IPS DF 6.9 (cell line): ENCODE data around the gene PRKAR1A.

ENCODE experiments used
- DNase-seq: peaks from one replicate; pipeline ENCODE4 v3.0.0-alpha.2; 2013; ENCODE audit warnings: low read depth, low spot score
- H3K27ac ChIP-seq: one replicate; pipeline ENCODE4 v1.5.1; 2013; ENCODE audit warnings: low read length, control low read depth
- H3K27me3 ChIP-seq: 2 replicates; pipeline ENCODE4 v1.6.1; 2013; ENCODE audit warnings: mild to moderate bottlenecking, low read length; ENCODE audit not compliant: control insufficient read depth, insufficient read depth
- H3K36me3 ChIP-seq: 2 replicates; pipeline ENCODE4 v1.6.1; 2013; ENCODE audit warnings: low read length; ENCODE audit not compliant: control insufficient read depth, insufficient read depth
- H3K4me1 ChIP-seq: 2 replicates; pipeline ENCODE4 v1.6.1; 2013; ENCODE audit warnings: low read length; ENCODE audit not compliant: control insufficient read depth, insufficient read depth
- H3K4me3 ChIP-seq: 2 replicates; pipeline ENCODE4 v1.5.1; 2013; ENCODE audit warnings: mild to moderate bottlenecking, low read length
- H3K9me3 ChIP-seq: 2 replicates; pipeline ENCODE4 v1.6.1; 2013; ENCODE audit warnings: low read length, inconsistent platforms; ENCODE audit not compliant: control insufficient read depth, insufficient read depth
- WGBS: extraction: QIAGEN DNeasy Blood & Tissue Kit; methylation state at CpG from one replicate; pipeline ENCODE4 v1.1.7; 2013; ENCODE audit warnings: mixed read lengths, missing lambda C conversion rate; ENCODE audit not compliant: insufficient read length, insufficient coverage; 5-methylcytosine and 5-hydroxymethylcytosine counted together

The PRKAR1A gene

GRCh38 chr17:68567035-68567434 lies 54.8 kb downstream of the PRKAR1A start:
- no peak overlapping the region for H3K4me3 ChIP-seq
- WGBS, result no CpG with 5 or more reads among the region's 3 CpGs
- DNase-seq, result no peak

GRCh38 chr17:68567581-68567980 lies 55.4 kb downstream of the PRKAR1A start:
- no peak overlapping the region for H3K27ac ChIP-seq
- DNase-seq, result no peak
- H3K4me1 ChIP-seq, result no peaks in the 10 kb centered on the region
- H3K9me3 ChIP-seq, result no peaks in the 10 kb centered on the region
- no CpG with 5 or more reads among the region's 8 CpGs for WGBS
- H3K4me3 ChIP-seq, result no peak overlapping the region
- H3K36me3 ChIP-seq, result no peaks in the 10 kb centered on the region
- H3K27me3 ChIP-seq, result no peaks in the 10 kb centered on the region

More at GRCh38 chr17:68567035-68567434, 54.8 kb downstream of the PRKAR1A start:
- no peaks in the 10 kb centered on the region for H3K4me1 ChIP-seq
- H3K36me3 ChIP-seq, result no peaks in the 10 kb centered on the region
- no peak overlapping the region for H3K27ac ChIP-seq
- H3K9me3 ChIP-seq, result no peaks in the 10 kb centered on the region
- no peaks in the 10 kb centered on the region for H3K27me3 ChIP-seq

- Histone ChIP-seq H3K36me3 (no peaks in the 10 kb centered on the region), H3K9me3 (no peaks in the 10 kb centered on the region), H3K4me3 (no peak overlapping the region), H3K27ac (no peak overlapping the region), H3K4me1 (no peaks in the 10 kb centered on the region), H3K27me3 (no peaks in the 10 kb centered on the region)
- DNase-seq, result no peak
- no CpG with 5 or more reads among the region's 2 CpGs for WGBS
Measured at GRCh38 chr17:68568581-68568980, 56.4 kb downstream of the PRKAR1A start.

- DNase-seq, result no peak
- no peaks in the 10 kb centered on the region for H3K27me3 ChIP-seq
- no peaks in the 10 kb centered on the region for H3K36me3 ChIP-seq
- no peak overlapping the region for H3K4me3 ChIP-seq
- no peaks in the 10 kb centered on the region for H3K9me3 ChIP-seq
- H3K4me1 ChIP-seq, result no peaks in the 10 kb centered on the region
- H3K27ac ChIP-seq, result no peak overlapping the region
Measured at GRCh38 chr17:68569346-68569745, 57.1 kb downstream of the PRKAR1A start.

GRCh38 chr17:68570526-68570925 lies 58.3 kb downstream of the PRKAR1A start:
- no CpG with 5 or more reads among the region's 1 CpG for WGBS
- Histone ChIP-seq H3K27ac (no peak overlapping the region), H3K4me3 (no peak overlapping the region), H3K9me3 (no peaks in the 10 kb centered on the region), H3K36me3 (no peaks in the 10 kb centered on the region), H3K27me3 (no peaks in the 10 kb centered on the region), H3K4me1 (no peaks in the 10 kb centered on the region)
- DNase-seq, result no peak

- Histone ChIP-seq H3K4me3 (no peak overlapping the region), H3K9me3 (no peaks in the 10 kb centered on the region), H3K27ac (no peak overlapping the region), H3K36me3 (no peaks in the 10 kb centered on the region), H3K27me3 (no peaks in the 10 kb centered on the region), H3K4me1 (no peaks in the 10 kb centered on the region)
- DNase-seq, result no peak
- no CpG with 5 or more reads among the region's 6 CpGs for WGBS
Measured at GRCh38 chr17:68572138-68572842, 60.1 kb downstream of the PRKAR1A start.

GRCh38 chr17:68573338-68573737 lies 61.1 kb downstream of the PRKAR1A start:
- no peaks in the 10 kb centered on the region for H3K9me3 ChIP-seq
- DNase-seq, result no peak
- no peaks in the 10 kb centered on the region for H3K36me3 ChIP-seq
- no peaks in the 10 kb centered on the region for H3K4me1 ChIP-seq
- no peak overlapping the region for H3K27ac ChIP-seq
- H3K27me3 ChIP-seq, result no peaks in the 10 kb centered on the region
- H3K4me3 ChIP-seq, result no peak overlapping the region
- WGBS, result no CpG with 5 or more reads among the region's 1 CpG

GRCh38 chr17:68576137-68576536 lies 63.9 kb downstream of the PRKAR1A start:
- no peak for DNase-seq
- Histone ChIP-seq H3K27ac (no peak overlapping the region), H3K36me3 (no peaks in the 10 kb centered on the region), H3K4me3 (no peak overlapping the region), H3K9me3 (no peaks in the 10 kb centered on the region), H3K4me1 (peaks cover 2% of the 10 kb centered on the region; the same call in 1 of the 2 replicates), H3K27me3 (no peaks in the 10 kb centered on the region)
- WGBS, result no CpG with 5 or more reads among the region's 2 CpGs

- peaks cover 2% of the 10 kb centered on the region; the same call in 1 of the 2 replicates for H3K4me1 ChIP-seq
- no peak for DNase-seq
- no CpG with 5 or more reads among the region's 8 CpGs for WGBS
- H3K9me3 ChIP-seq, result no peaks in the 10 kb centered on the region
- H3K27me3 ChIP-seq, result no peaks in the 10 kb centered on the region
- H3K36me3 ChIP-seq, result no peaks in the 10 kb centered on the region
- no peak overlapping the region for H3K4me3 ChIP-seq
- H3K27ac ChIP-seq, result no peak overlapping the region
Measured at GRCh38 chr17:68576811-68577496, 64.7 kb downstream of the PRKAR1A start.

GRCh38 chr17:68577497-68577821 lies 65.2 kb downstream of the PRKAR1A start:
- no peak for DNase-seq
- Histone ChIP-seq H3K36me3 (no peaks in the 10 kb centered on the region), H3K9me3 (no peaks in the 10 kb centered on the region), H3K27ac (no peak overlapping the region), H3K4me3 (no peak overlapping the region), H3K27me3 (no peaks in the 10 kb centered on the region), H3K4me1 (peaks cover 2% of the 10 kb centered on the region; the same call in 1 of the 2 replicates)
- WGBS, result no CpG with 5 or more reads among the region's 3 CpGs

- Histone ChIP-seq H3K36me3 (no peaks in the 10 kb centered on the region), H3K4me3 (no peak overlapping the region)
- WGBS, result no CpG with 5 or more reads among the region's 3 CpGs
Measured at GRCh38 chr17:68578236-68578635, 66.0 kb downstream of the PRKAR1A start.

More at GRCh38 chr17:68578236-68578635, 66.0 kb downstream of the PRKAR1A start:
- DNase-seq, result no peak
- H3K27me3 ChIP-seq, result no peaks in the 10 kb centered on the region
- H3K27ac ChIP-seq, result no peak overlapping the region
- H3K4me1 ChIP-seq, result peaks cover 2% of the 10 kb centered on the region; the same call in 1 of the 2 replicates
- no peaks in the 10 kb centered on the region for H3K9me3 ChIP-seq
